HepG2 (cell line): Measurements from ENCODE around the gene MIA2. TPM values are rescaled to one million over a fixed set of nuclear protein-coding genes. Genes with fewer than 3 reads are reported as not detected.

ENCODE experiments used
- ARHGAP35 ChIP-seq: sonication (generic); formaldehyde crosslinking; IDR thresholded peaks from 2 replicates; pipeline ENCODE4 v1.9.0; 2022; ENCODE audit warnings: mild to moderate bottlenecking, inconsistent platforms, moderate library complexity, missing genetic modification reagents, borderline replicate concordance
- CCDC6 ChIP-seq: sonication (generic); formaldehyde crosslinking; IDR thresholded peaks from 2 replicates; pipeline ENCODE4 v1.8.1; 2022; ENCODE audit warnings: mild to moderate bottlenecking, missing genetic modification reagents, moderate library complexity
- CEBPB ChIP-seq: IDR thresholded peaks from 2 replicates; pipeline ENCODE4 v1.6.1; 2011; ENCODE audit warnings: low read depth, low read length, improper control_type of control experiment, borderline replicate concordance
- DNMT3B ChIP-seq: conservative IDR thresholded peaks from 2 replicates; pipeline ENCODE4 v1.6.1; 2016; ENCODE audit warnings: missing biosample characterization, control low read depth
- HNF4G ChIP-seq, 2 experiments: sonication (generic) in 1 of 2; formaldehyde crosslinking in 1 of 2; IDR thresholded peaks; 2 replicates each; pipeline versions ENCODE4 v1.4.0 to v1.6.1; 2011 to 2020; ENCODE audit warnings: borderline replicate concordance in 2 of 2, low read depth in 2 of 2, mild to moderate bottlenecking in 2 of 2, low read length in 1 of 2, missing genetic modification reagents in 1 of 2, moderate library complexity in 1 of 2
- HOXA9 ChIP-seq: sonication (generic); formaldehyde crosslinking; IDR thresholded peaks from 2 replicates; pipeline ENCODE4 v1.8.1; 2022; ENCODE audit warnings: missing genetic modification reagents, mild to moderate bottlenecking, moderate library complexity, borderline replicate concordance
- IRF2 ChIP-seq: IDR thresholded peaks from 2 replicates; pipeline ENCODE4 v1.6.1; 2018; ENCODE audit warnings: missing genetic modification reagents, missing compliant biosample characterization
- KDM2A ChIP-seq: sonication (generic); formaldehyde crosslinking; IDR thresholded peaks from 2 replicates; pipeline ENCODE4 v1.4.0; 2020; ENCODE audit warnings: low read depth, missing genetic modification reagents, borderline replicate concordance
- MXI1 ChIP-seq: IDR thresholded peaks from 3 replicates; pipeline ENCODE4 v1.6.1; 2012; ENCODE audit warnings: low read depth, low read length, inconsistent platforms, borderline replicate concordance
- MYNN ChIP-seq: sonication (generic); formaldehyde crosslinking; IDR thresholded peaks from 2 replicates; pipeline ENCODE4 v1.4.0; 2020; ENCODE audit warnings: mild to moderate bottlenecking, low read depth, missing genetic modification reagents
- NR3C1 ChIP-seq: sonication (generic); formaldehyde crosslinking; IDR thresholded peaks from 2 replicates; pipeline ENCODE4 v1.4.0; 2020; ENCODE audit warnings: missing genetic modification reagents
- PAF1 ChIP-seq: IDR thresholded peaks from 2 replicates; pipeline ENCODE4 v1.6.1; 2016; ENCODE audit warnings: missing genetic modification reagents, missing compliant biosample characterization
- PHF20 ChIP-seq: sonication (generic); formaldehyde crosslinking; IDR thresholded peaks from 2 replicates; pipeline ENCODE4 v1.5.0; 2020; ENCODE audit warnings: mild to moderate bottlenecking, missing genetic modification reagents
- SMAD3 ChIP-seq: sonication (generic); formaldehyde crosslinking; IDR thresholded peaks from 2 replicates; pipeline ENCODE4 v1.4.0; 2020; ENCODE audit warnings: missing genetic modification reagents
- TEAD2 ChIP-seq: sonication (generic); formaldehyde crosslinking; IDR thresholded peaks from 2 replicates; pipeline ENCODE4 v1.9.0; 2021; ENCODE audit warnings: missing genetic modification reagents
- WIZ ChIP-seq: sonication (generic); formaldehyde crosslinking; IDR thresholded peaks from 2 replicates; pipeline ENCODE4 v1.5.1; 2020; ENCODE audit warnings: mild to moderate bottlenecking, missing genetic modification reagents
- ZBTB10 ChIP-seq: sonication (generic); formaldehyde crosslinking; IDR thresholded peaks from 2 replicates; pipeline ENCODE4 v1.4.0; 2020; ENCODE audit warnings: missing genetic modification reagents, borderline replicate concordance
- ZBTB3 ChIP-seq: sonication (generic); formaldehyde crosslinking; IDR thresholded peaks from 2 replicates; pipeline ENCODE4 v1.4.0; 2020; ENCODE audit warnings: low read depth, mild to moderate bottlenecking, moderate library complexity, missing genetic modification reagents, borderline replicate concordance
- ZNF12 ChIP-seq: sonication (generic); formaldehyde crosslinking; IDR thresholded peaks from 2 replicates; pipeline ENCODE4 v1.5.0; 2020; ENCODE audit warnings: missing genetic modification reagents
- ZNF138 ChIP-seq: sonication (generic); formaldehyde crosslinking; IDR thresholded peaks from 2 replicates; pipeline ENCODE4 v1.5.0; 2020; ENCODE audit warnings: mild to moderate bottlenecking, low read depth, missing genetic modification reagents
- ZNF205 ChIP-seq: IDR thresholded peaks from 2 replicates; pipeline ENCODE4 v1.6.1; 2018; ENCODE audit warnings: missing biosample characterization, missing genetic modification reagents
- ZNF317 ChIP-seq: sonication (generic); formaldehyde crosslinking; IDR thresholded peaks from 2 replicates; pipeline ENCODE4 v1.5.0; 2020; ENCODE audit warnings: mild to moderate bottlenecking, missing genetic modification reagents
- ZNF362 ChIP-seq: sonication (generic); formaldehyde crosslinking; IDR thresholded peaks from 2 replicates; pipeline ENCODE4 v1.4.0; 2020; ENCODE audit warnings: missing genetic modification reagents, mild to moderate bottlenecking, borderline replicate concordance
- ZNF577 ChIP-seq: sonication (generic); formaldehyde crosslinking; IDR thresholded peaks from 2 replicates; pipeline ENCODE4 v1.4.0; 2020; ENCODE audit warnings: mild to moderate bottlenecking, low read depth, missing genetic modification reagents, borderline replicate concordance
- ZNF775 ChIP-seq: sonication (generic); formaldehyde crosslinking; IDR thresholded peaks from 2 replicates; pipeline ENCODE4 v1.4.0; 2020; ENCODE audit warnings: missing genetic modification reagents, mild to moderate bottlenecking, moderate library complexity, borderline replicate concordance
- ZNF776 ChIP-seq: sonication (generic); formaldehyde crosslinking; IDR thresholded peaks from 2 replicates; pipeline ENCODE4 v1.4.0; 2020; ENCODE audit warnings: mild to moderate bottlenecking, missing genetic modification reagents
- ZSCAN9 ChIP-seq: IDR thresholded peaks from 2 replicates; pipeline ENCODE4 v1.6.1; 2016; ENCODE audit warnings: borderline replicate concordance
- polyA plus RNA-seq, 8 experiments: library from polyadenylated mRNA; depleted of rRNA in 3 of 8; stranded (reverse) in 7 of 8; unstranded in 1 of 8; fragments of >200 nt; fragmentation: Illumina TruSeq in 4 of 8; extraction: Trizol in 4 of 8; gene quantifications; 2 replicates each; pipeline versions ENCODE4 v1.2.1 to v1.2.3, GENCODE V29; 2011 to 2016; ENCODE audit warnings: low read depth in 4 of 8, missing spikeins in 1 of 8, mixed read lengths in 1 of 8; ENCODE audit not compliant: insufficient read depth in 1 of 8
- total RNA-seq, 5 experiments: library from RNA; depleted of rRNA; stranded (reverse); fragments of >200 nt; fragmentation: Illumina TruSeq; extraction: Trizol; gene quantifications; 2 replicates each; pipeline ENCODE4 v1.2.3, GENCODE V29; 2016; ENCODE audit warnings: low read depth in 1 of 5

Gene MIA2
- total and polyA plus RNA-seq, 2 of the 13 experiments (the other 11 are each of a cell fraction or from before 2014, with no cell fraction given) = 134 to 158 TPM

GRCh38 chr14:39431416-39432178 is 197.9 kb downstream of the MIA2 start (continued):
- TF ChIP-seq DNMT3B (CRISPR knock-in tag) (no peak; the same call in 1 of the 2 replicates), KDM2A (CRISPR knock-in tag) (peak; percentile 39; the same call in 1 of the 2 replicates), CCDC6 (CRISPR knock-in tag) (peak; percentile 94), ZNF776 (CRISPR knock-in tag) (peak; percentile 69), SMAD3 (CRISPR knock-in tag) (peak; percentile 55; the same call in 1 of the 2 replicates), ZBTB3 (0 out of 2 replicates have a peak, but pooled peaks have one; percentile 20), WIZ (CRISPR knock-in tag) (peak; percentile 81; the same call in 1 of the 2 replicates), ZBTB10 (CRISPR knock-in tag) (0 out of 2 replicates have a peak, but pooled peaks have one; percentile 24), ARHGAP35 (CRISPR knock-in tag) (no peak), MXI1 (peak; percentile 6; the same call in 1 of the 3 replicates), PAF1 (no peak), ZNF205 (CRISPR knock-in tag) (no peak; the same call in 1 of the 2 replicates), NR3C1 (CRISPR knock-in tag) (no peak), ZNF362 (peak; percentile 41), HOXA9 (CRISPR knock-in tag) (peak; percentile 97), HNF4G (IDR thresholded peaks at IDR 0.05; ENCODE audit: borderline replicate concordance, low read depth, low read length) (no peak), HNF4G (CRISPR knock-in tag; IDR thresholded peaks at IDR 0.05; ENCODE audit: borderline replicate concordance, low read depth) (peak; percentile 37; the same call in 1 of the 2 replicates), MYNN (CRISPR knock-in tag) (no peak), CEBPB (no peak), ZNF317 (CRISPR knock-in tag) (peak; percentile 57; the same call in 1 of the 2 replicates), ZSCAN9 (CRISPR knock-in tag) (peak; percentile 11; the same call in 1 of the 2 replicates), TEAD2 (peak; percentile 73; the same call in 1 of the 2 replicates), PHF20 (no peak), IRF2 (CRISPR knock-in tag) (no peak; the same call in 1 of the 2 replicates), ZNF577 (CRISPR knock-in tag) (no peak), ZNF138 (CRISPR knock-in tag) (peak; percentile 67; the same call in 1 of the 2 replicates), ZNF775 (CRISPR knock-in tag) (no peak), ZNF12 (CRISPR knock-in tag) (no peak; the same call in 1 of the 2 replicates)
